Measurements from ENCODE around the gene FGF6. TPM values are rescaled to one million over a fixed set of nuclear protein-coding genes. Genes with fewer than 3 reads are reported as not detected.
A peak's percentile ranks its signal among the peaks of the same experiment; 100 is the strongest.

Gene FGF6
- total and polyA plus RNA-seq, 9 of the 15 experiments (the other 6 are each of a cell fraction or from before 2014, with no cell fraction given) = 0.14 TPM; not detected in 8

GRCh38 chr12:4388662-4389061 lies 57.0 kb downstream of the FGF6 start:
- Histone ChIP-seq H2AFZ (ENCODE audit: low read depth, low read length) (peak overlapping the region; percentile 45; the same call in 1 of the 2 replicates), H3K4me2 (ENCODE audit: insufficient read depth, low read length) (peak overlapping the region; percentile 63), H3K4me1 (replicated peaks in 1 of 2; ENCODE audit: control insufficient read depth in 2 of 2, insufficient read depth in 2 of 2, low read length in 2 of 2) (peaks cover 12 to 23% of the 10 kb centered on the region in 2 experiments; a peak in 4 of 5 replicates), H4K20me1 (replicated peaks; ENCODE audit: control insufficient read depth, insufficient read depth, low read length) (no peaks in the 10 kb centered on the region), H3K9ac (ENCODE audit: insufficient read depth in 1 of 2, low read depth in 2 of 2, low read length in 2 of 2) (peak overlapping the region in 1 of 2 experiments; percentile 34; a peak in 1 of 4 replicates), H3K4me3 (no peak overlapping the region), H3K79me2 (ENCODE audit: control insufficient read depth, insufficient read depth, low read length) (no peaks in the 10 kb centered on the region), H3K27me3 (ENCODE audit: control insufficient read depth in 2 of 2, insufficient read depth in 2 of 2, low read length in 2 of 2) (no peaks in the 10 kb centered on the region), H3K9me3 (replicated peaks; ENCODE audit: control insufficient read depth, insufficient read depth, low read depth, low read length) (no peaks in the 10 kb centered on the region), H3K27ac (ENCODE audit: extremely low read depth, low read depth, low read length) (peak overlapping the region; percentile 19), H3K36me3 (ENCODE audit: control insufficient read depth, insufficient read depth, low read length) (no peaks in the 10 kb centered on the region), H3K9me1 (ENCODE audit: control insufficient read depth, insufficient read depth, low read length) (no peaks in the 10 kb centered on the region)
- FAIRE-seq = peak; percentile 95
- ChIA-PET POLR2A (interaction anchor here (0.6 to 1.4 kb wide), 2 partner anchors 13 to 1033 kb away, joined by 3 read pairs; no protein-coding TSS in a partner anchor), CTCF (ENCODE audit: low intra/inter-chr PET ratio) (interaction anchor here (0.6 kb wide), 1 partner anchor 139 kb away, joined by 3 read pairs; no protein-coding TSS in a partner anchor)
- ATAC-seq = peak; percentile 94
- peak; percentile 52 to 89 (median 68) for DNase-seq (ENCODE audit: extremely low read depth in 1 of 4, low spot score in 3 of 4)
- intact Hi-C loops (cut with micrococcal nuclease) = loop anchor here (5.0 kb wide), 1 partner anchor 34 kb away; no protein-coding TSS in a partner anchor
- WGBS (ENCODE audit: insufficient coverage, low coverage, missing lambda C conversion rate) = no CpG with 5 or more reads among the region's 2 CpGs
- in situ Hi-C loops (cut with MboI) = no loop called here
- BruUV-seq (replicated peaks) = no TSS peak
- TF ChIP-seq PYGO2 (tag; IDR thresholded peaks at IDR 0.05) = no peak
- TF ChIP-seq BRD4 (IDR thresholded peaks at IDR 0.05) = no peak
- no peak for TF ChIP-seq PCBP1 (IDR thresholded peaks at IDR 0.05; ENCODE audit: low read depth, low read length, poor library complexity, severe bottlenecking)
- TF ChIP-seq ZNF512 (tag; IDR thresholded peaks at IDR 0.05) = no peak
- TF ChIP-seq MEF2A (IDR thresholded peaks at IDR 0.05; ENCODE audit: control insufficient read depth, low read depth, low read length) = no peak
- no peak for TF ChIP-seq ZNF143 (CRISPR knock-in tag; IDR thresholded peaks at IDR 0.05)
- TF ChIP-seq SP2 (IDR thresholded peaks at IDR 0.05; ENCODE audit: extremely low read depth, low read depth, low read length, poor library complexity, severe bottlenecking) = no peak
- no peak for TF ChIP-seq U2AF1 (optimal IDR thresholded peaks at IDR 0.05; ENCODE audit: low read depth, low read length)
- TF ChIP-seq NR2F6 (CRISPR knock-in tag; IDR thresholded peaks at IDR 0.05) = no peak
- TF ChIP-seq FOXO4 (CRISPR knock-in tag; IDR thresholded peaks at IDR 0.05) = no peak
- no peak for TF ChIP-seq MAFF (IDR thresholded peaks at IDR 0.05; ENCODE audit: low read length)
- TF ChIP-seq GATA2 (CRISPR knock-in tag; IDR thresholded peaks at IDR 0.05) = peak; percentile 77
- TF ChIP-seq POLR3G (IDR thresholded peaks at IDR 0.05; ENCODE audit: extremely low read depth, insufficient read length, insufficient replicate concordance) = no peak
- peak in 1 of 2 experiments; percentile 74; a peak in 1 of 4 replicates for TF ChIP-seq TBL1XR1 (IDR thresholded peaks at IDR 0.05; ENCODE audit: low read length in 2 of 2)
- TF ChIP-seq SLC30A9 (CRISPR knock-in tag; IDR thresholded peaks at IDR 0.05) = no peak
- TF ChIP-seq TRIM24 (IDR thresholded peaks at IDR 0.05) = peak in 1 of 2 experiments; percentile 78; a peak in 2 of 4 replicates
- TF ChIP-seq TAF7 (tag; IDR thresholded peaks at IDR 0.05) = no peak
- TF ChIP-seq CBX3 (IDR thresholded peaks at IDR 0.05; ENCODE audit: borderline replicate concordance in 1 of 2, low read length in 2 of 2) = no peak
- TF ChIP-seq HDAC2 (IDR thresholded peaks at IDR 0.05) = peak; percentile 80
- TF ChIP-seq RBBP5 (IDR thresholded peaks at IDR 0.05; ENCODE audit: borderline replicate concordance, insufficient read depth, low read length, poor library complexity, severe bottlenecking) = no peak
- no peak for TF ChIP-seq IFI16 (CRISPR knock-in tag; IDR thresholded peaks at IDR 0.05)
- no peak for TF ChIP-seq HNRNPK (IDR thresholded peaks at IDR 0.05; ENCODE audit: low read depth, low read length, poor library complexity, severe bottlenecking)
